Jurkat, Clone E6-1 (cell line): ENCODE measurements around the gene SERPINA3.

ENCODE experiments used
- DNase-seq: peaks from one replicate; pipeline ENCODE4 v3.0.0-alpha.2; 2011; ENCODE audit warnings: low read depth, low spot score
- H3K4me3 ChIP-seq: 2 replicates; pipeline ENCODE4 v1.5.1; 2011; ENCODE audit warnings: mild to moderate bottlenecking, low read length, control low read depth, moderate library complexity

Gene SERPINA3

GRCh38 chr14:94582851-94583250 is 29.3 kb upstream of the SERPINA3 start:
- no peak for DNase-seq

GRCh38 chr14:94583557-94583956 is 28.6 kb upstream of the SERPINA3 start:
- no peak overlapping the region for H3K4me3 ChIP-seq
- DNase-seq: no peak

More at GRCh38 chr14:94582851-94583250, 29.3 kb upstream of the SERPINA3 start:
- no peak overlapping the region for H3K4me3 ChIP-seq

- H3K4me3 ChIP-seq: no peak overlapping the region
- DNase-seq: no peak
Observed at GRCh38 chr14:94584591-94585280, 27.5 kb upstream of the SERPINA3 start.

GRCh38 chr14:94586635-94587034 is 25.6 kb upstream of the SERPINA3 start:
- H3K4me3 ChIP-seq: no peak overlapping the region
- DNase-seq: no peak

GRCh38 chr14:94588311-94588710 is 23.9 kb upstream of the SERPINA3 start:
- DNase-seq: no peak
- H3K4me3 ChIP-seq: no peak overlapping the region

GRCh38 chr14:94591073-94591472 is 21.1 kb upstream of the SERPINA3 start:
- H3K4me3 ChIP-seq: no peak overlapping the region
- DNase-seq: no peak

- no peak overlapping the region for H3K4me3 ChIP-seq
- DNase-seq: no peak
Observed at GRCh38 chr14:94591871-94592270, 20.3 kb upstream of the SERPINA3 start.

- no peak overlapping the region for H3K4me3 ChIP-seq
- DNase-seq: no peak
Observed at GRCh38 chr14:94592457-94592856, 19.7 kb upstream of the SERPINA3 start.

- H3K4me3 ChIP-seq: no peak overlapping the region
- no peak for DNase-seq
Observed at GRCh38 chr14:94593376-94593748, 18.8 kb upstream of the SERPINA3 start.

GRCh38 chr14:94593749-94594431 is 18.3 kb upstream of the SERPINA3 start:
- no peak overlapping the region for H3K4me3 ChIP-seq
- no peak for DNase-seq

- DNase-seq: no peak
- H3K4me3 ChIP-seq: no peak overlapping the region
Observed at GRCh38 chr14:94594441-94594840, 17.8 kb upstream of the SERPINA3 start.

- H3K4me3 ChIP-seq: no peak overlapping the region
- DNase-seq: no peak
Observed at GRCh38 chr14:94595912-94596311, 16.3 kb upstream of the SERPINA3 start.

- no peak overlapping the region for H3K4me3 ChIP-seq
- DNase-seq: no peak
Observed at GRCh38 chr14:94596361-94596760, 15.8 kb upstream of the SERPINA3 start.

- H3K4me3 ChIP-seq: no peak overlapping the region
- DNase-seq: peak; percentile 0
Observed at GRCh38 chr14:94597788-94598187, 14.4 kb upstream of the SERPINA3 start.

- no peak overlapping the region for H3K4me3 ChIP-seq
- DNase-seq: no peak
Observed at GRCh38 chr14:94598506-94598815, 13.7 kb upstream of the SERPINA3 start.

GRCh38 chr14:94598816-94599655 is 13.2 kb upstream of the SERPINA3 start:
- no peak overlapping the region for H3K4me3 ChIP-seq
- no peak for DNase-seq

GRCh38 chr14:94599656-94600004 is 12.6 kb upstream of the SERPINA3 start:
- no peak overlapping the region for H3K4me3 ChIP-seq
- DNase-seq: no peak

- H3K4me3 ChIP-seq: no peak overlapping the region
- DNase-seq: no peak
Observed at GRCh38 chr14:94600148-94600545, 12.0 kb upstream of the SERPINA3 start.

- H3K4me3 ChIP-seq: no peak overlapping the region
- DNase-seq: no peak
Observed at GRCh38 chr14:94601884-94602391, 10.3 kb upstream of the SERPINA3 start.

- no peak overlapping the region for H3K4me3 ChIP-seq
- no peak for DNase-seq
Observed at GRCh38 chr14:94602722-94603121, 9.5 kb upstream of the SERPINA3 start.
